SU-DHL-6 (cell line): ENCODE data around the gene SIX5.
"Not testable (repeated sequence)": the region's sequence is repeated elsewhere in the genome, so short reads cannot be mapped to it uniquely, and the experiment has no call there.

Source experiments
- CTCF ChIP-seq: fragments of 200-600 bp; sonication (generic); IDR thresholded peaks from one replicate; pipeline ENCODE4 v1.5.1; 2017; ENCODE audit warnings: antibody characterized with exemption, mild to moderate bottlenecking, low read length, moderate library complexity; ENCODE audit not compliant: insufficient read depth, poor library complexity, severe bottlenecking
- EZH2phosphoT487 ChIP-seq: fragments of 200-600 bp; sonication (generic), shearing (Covaris generic); conservative IDR thresholded peaks from 2 replicates; pipeline ENCODE4 v1.6.1; 2018; ENCODE audit warnings: mild to moderate bottlenecking, antibody characterized with exemption, low read length, moderate library complexity, mixed read lengths

GRCh38 chr19:45799541-45799940, 30.5 kb upstream of the SIX5 start:
- not testable (repeated sequence) for TF ChIP-seq CTCF, EZH2phosphoT487
